GM21576 (cell line): Measurements from ENCODE around the gene HOXC10.

ENCODE experiments used
- ATAC-seq: cut with Tn5 transposase; IDR thresholded peaks from one replicate; pipeline ENCODE4 v1.9.1; 2021; ENCODE audit warnings: mild to moderate bottlenecking, moderate library complexity; ENCODE audit not compliant: unreplicated experiment

Gene HOXC10

DNA sequence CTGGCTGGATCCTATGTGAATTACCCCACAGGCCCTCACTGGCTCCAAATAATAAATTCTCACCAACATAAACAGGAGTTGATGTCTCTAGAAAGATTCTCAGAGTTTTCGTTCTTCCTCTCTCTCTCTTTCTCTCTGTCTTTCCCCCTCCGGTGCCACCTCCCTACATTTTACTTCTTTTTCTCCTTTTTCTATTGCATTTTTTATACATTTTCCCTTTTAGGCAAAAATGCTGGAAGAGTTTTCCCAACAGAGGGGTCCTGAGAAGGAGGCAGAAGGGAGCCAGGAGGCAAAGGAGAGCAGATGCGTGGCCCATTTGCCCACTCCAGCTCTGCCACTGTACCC lies 42.5 kb downstream of the HOXC10 start:
- no peak for ATAC-seq

DNA sequence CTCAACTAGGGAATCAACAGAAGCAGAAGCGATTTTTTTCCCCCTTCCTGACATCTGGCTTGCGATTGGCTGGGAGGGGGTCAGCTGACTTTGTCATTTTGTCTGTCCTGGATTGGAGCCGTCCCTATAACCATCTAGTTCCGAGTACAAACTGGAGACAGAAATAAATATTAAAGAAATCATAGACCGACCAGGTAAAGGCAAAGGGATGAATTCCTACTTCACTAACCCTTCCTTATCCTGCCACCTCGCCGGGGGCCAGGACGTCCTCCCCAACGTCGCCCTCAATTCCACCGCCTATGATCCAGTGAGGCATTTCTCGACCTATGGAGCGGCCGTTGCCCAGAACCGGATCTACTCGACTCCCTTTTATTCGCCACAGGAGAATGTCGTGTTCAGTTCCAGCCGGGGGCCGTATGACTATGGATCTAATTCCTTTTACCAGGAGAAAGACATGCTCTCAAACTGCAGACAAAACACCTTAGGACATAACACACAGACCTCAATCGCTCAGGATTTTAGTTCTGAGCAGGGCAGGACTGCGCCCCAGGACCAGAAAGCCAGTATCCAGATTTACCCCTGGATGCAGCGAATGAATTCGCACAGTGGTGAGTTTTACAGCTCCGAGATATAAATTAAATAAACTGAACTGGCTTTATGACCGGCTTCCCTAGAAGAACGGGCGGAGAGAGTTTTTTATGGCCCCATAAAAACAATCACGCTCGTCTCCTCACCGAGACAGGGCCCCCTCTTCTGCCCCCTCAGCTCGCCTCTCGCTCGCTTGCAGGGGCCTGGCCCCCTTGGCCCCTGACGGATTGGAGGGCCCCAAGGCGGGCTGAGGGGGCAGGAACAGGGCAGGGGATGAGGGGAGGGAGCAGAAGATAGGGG lies 43.6 kb downstream of the HOXC10 start, which contains the start of gene HOXC6:
HOXC6 (plus strand) TSS at position 127 of the 888 bp plus-strand sequence; CDS start at position 209, 82 bp downstream.
- no peak for ATAC-seq

DNA sequence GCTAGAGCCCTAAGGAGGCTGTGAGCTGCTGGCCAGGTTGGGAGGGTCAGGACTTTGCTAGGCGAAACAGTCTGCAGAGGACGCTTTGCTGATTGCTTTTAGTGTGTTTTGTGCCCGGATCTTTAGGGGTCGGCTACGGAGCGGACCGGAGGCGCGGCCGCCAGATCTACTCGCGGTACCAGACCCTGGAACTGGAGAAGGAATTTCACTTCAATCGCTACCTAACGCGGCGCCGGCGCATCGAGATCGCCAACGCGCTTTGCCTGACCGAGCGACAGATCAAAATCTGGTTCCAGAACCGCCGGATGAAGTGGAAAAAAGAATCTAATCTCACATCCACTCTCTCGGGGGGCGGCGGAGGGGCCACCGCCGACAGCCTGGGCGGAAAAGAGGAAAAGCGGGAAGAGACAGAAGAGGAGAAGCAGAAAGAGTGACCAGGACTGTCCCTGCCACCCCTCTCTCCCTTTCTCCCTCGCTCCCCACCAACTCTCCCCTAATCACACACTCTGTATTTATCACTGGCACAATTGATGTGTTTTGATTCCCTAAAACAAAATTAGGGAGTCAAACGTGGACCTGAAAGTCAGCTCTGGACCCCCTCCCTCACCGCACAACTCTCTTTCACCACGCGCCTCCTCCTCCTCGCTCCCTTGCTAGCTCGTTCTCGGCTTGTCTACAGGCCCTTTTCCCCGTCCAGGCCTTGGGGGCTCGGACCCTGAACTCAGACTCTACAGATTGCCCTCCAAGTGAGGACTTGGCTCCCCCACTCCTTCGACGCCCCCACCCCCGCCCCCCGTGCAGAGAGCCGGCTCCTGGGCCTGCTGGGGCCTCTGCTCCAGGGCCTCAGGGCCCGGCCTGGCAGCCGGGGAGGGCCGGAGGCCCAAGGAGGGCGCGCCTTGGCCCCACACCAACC lies 44.8 kb downstream of the HOXC10 start:
- no peak for ATAC-seq

DNA sequence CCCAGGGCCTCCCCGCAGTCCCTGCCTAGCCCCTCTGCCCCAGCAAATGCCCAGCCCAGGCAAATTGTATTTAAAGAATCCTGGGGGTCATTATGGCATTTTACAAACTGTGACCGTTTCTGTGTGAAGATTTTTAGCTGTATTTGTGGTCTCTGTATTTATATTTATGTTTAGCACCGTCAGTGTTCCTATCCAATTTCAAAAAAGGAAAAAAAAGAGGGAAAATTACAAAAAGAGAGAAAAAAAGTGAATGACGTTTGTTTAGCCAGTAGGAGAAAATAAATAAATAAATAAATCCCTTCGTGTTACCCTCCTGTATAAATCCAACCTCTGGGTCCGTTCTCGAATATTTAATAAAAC lies 45.5 kb downstream of the HOXC10 start:
- ATAC-seq: no peak

DNA sequence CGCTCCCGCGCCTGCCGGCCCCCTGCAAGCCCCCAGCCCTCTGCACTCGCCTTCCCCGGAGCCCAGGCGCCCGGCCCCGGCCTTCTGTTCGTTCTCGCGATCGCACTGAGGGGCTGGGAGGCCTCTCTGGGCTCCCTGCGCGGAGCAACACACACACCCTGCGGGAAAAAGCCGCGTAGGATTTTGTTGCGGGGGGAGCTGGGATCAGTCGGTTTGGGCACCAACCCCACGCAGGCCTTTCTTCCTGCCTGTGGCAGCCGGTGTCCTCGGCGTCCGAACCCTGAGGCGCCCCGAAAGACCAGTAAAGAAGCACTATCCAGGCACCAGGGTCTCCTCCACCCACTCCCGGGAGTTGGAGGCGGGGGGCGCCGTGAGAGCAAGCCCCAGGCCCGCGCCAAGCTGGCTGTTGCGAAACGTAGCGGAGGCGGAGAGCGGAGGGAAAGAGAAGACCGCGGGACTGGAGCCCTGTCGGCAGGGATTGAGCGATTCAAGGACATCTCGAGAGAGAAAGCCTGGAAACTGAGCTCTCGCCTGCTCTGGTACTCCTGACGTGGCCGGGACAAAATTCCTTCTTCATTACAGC lies 46.0 kb downstream of the HOXC10 start:
- ATAC-seq: no peak

DNA sequence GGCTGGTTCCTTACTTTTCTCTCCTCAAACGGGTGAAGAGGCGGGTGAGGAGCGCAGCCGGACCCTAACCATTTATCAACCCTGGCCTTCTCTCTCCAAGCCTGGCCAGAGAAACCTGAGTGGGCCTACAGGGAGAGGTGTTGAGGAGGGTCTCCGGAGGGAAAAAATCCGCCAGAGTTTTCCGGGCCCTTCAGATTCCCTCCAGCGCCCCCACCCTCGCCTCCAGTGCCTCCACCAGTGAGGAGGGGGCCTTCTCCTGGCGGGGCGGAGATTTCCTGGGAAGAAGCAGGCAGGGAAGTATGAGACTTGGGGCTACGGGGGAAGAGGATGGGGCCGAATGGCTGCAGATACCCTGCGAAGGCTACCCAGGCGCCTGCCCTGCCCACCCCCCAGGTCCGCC lies 46.5 kb downstream of the HOXC10 start:
- ATAC-seq: no peak

DNA sequence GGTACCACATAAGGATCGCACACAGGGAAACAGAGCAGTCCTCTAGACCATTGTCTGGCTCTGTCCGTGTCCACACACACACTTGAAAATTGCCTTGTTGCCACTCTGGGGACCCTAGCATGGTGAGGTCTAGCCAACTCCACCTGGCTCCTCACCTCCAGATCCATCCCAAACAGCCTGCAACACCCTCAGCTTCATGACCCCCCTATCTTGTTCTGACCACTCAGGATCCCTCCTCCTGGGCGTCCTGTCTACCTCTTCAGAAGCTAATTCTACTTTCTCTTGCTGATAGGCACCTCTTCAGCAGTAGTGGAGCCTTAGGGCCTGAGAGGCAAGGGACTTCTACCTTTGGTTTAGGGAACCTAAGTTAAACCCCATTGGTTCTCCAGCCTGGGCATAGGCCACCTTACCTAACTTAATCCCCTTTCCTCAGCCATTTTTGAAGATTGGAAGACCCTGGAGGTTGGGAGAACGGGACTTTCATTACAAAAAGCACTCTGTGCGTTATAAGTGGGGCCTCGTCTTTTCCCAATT lies 47.2 kb downstream of the HOXC10 start:
- ATAC-seq: no peak

DNA sequence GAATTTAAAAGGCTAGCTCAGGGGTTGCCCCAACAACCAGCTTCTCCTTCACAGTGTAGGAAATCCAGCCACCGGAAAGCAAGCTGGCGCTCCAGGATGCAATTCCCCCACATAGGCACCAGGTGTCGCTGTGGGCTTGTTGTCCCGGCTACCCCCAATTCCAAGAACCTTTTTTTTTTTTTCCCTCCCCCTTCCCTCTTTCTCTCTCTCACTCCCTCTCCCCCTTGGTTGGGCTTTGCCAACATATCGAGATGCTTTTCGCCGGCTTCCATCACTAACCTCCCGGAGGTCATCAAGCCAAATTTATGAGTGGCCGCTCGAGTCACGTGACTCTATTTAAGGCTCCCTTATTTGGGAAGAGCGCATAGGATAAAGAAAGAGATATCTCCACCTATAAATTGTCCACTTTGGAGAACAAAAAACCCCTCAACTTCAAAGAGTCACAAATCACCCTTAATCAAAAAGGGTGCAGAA lies 47.7 kb downstream of the HOXC10 start, which contains the start of gene HOXC5:
HOXC5 (plus strand) TSS at position 424 of the 474 bp plus-strand sequence. CDS start 73 bp downstream, outside the sequence.
- no peak for ATAC-seq

DNA sequence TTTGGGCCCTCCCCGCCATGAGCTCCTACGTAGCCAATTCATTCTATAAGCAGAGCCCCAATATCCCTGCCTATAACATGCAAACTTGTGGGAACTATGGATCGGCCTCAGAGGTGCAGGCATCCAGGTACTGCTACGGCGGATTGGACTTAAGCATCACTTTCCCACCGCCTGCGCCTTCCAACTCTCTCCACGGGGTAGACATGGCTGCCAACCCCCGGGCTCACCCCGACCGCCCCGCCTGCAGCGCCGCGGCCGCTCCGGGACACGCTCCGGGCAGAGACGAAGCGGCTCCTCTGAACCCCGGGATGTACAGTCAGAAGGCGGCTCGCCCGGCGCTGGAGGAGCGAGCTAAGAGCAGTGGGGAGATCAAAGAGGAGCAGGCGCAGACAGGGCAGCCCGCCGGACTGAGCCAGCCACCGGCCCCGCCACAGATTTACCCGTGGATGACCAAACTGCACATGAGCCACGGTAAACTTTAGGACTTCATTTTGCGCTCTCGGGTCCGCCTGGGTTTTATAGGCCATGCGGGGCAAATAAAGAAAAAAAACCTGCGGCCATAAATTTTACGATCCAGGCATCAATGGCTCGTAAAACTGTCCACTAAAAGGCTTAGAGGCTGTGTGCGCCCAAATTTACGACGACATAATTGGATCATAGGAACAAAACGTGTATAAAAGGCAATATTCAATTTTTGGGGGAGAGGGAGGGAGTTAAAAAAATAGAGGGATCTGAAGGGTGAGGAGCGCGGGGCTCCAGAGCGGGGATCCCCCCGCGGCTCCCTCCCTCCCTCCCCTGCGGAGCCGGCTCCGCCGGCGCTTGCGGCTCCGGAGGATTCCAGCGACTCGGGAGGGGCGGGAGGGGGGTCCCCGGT lies 48.4 kb downstream of the HOXC10 start:
- no peak for ATAC-seq

DNA sequence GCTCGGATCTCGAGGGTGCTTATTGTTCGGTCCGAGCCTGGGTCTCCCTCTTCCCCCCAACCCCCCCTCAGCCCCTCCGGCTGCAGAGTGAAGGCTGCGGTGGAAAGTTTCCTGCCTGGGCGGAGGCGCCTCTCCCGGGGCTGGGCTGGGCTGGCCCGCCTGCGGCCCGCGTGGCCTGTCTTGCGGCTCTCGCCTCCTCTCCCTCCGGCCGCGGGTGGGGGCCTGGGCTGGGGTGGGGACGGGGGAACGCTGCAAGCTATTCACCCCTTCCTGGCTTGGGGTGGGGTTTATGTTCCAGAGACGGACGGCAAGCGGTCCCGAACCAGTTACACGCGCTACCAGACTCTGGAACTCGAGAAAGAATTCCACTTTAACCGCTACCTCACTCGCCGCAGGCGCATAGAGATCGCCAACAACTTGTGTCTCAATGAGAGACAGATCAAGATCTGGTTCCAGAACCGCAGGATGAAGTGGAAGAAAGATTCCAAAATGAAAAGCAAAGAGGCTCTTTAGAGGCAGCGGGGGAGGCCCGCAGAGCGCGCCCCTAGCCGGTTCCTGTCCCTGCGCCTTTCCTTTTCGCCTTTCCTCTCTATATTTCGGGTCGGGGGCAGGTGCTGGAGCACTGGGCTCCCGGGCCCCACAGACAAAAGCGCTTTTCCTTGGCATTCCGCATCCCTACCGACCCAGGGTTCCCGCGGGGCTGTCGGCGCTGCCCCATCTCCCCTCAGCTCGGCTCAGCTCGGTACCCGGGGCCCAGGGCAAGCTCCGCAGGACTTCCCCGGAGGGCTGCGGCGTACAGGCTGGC lies 49.2 kb downstream of the HOXC10 start:
- no peak for ATAC-seq

DNA sequence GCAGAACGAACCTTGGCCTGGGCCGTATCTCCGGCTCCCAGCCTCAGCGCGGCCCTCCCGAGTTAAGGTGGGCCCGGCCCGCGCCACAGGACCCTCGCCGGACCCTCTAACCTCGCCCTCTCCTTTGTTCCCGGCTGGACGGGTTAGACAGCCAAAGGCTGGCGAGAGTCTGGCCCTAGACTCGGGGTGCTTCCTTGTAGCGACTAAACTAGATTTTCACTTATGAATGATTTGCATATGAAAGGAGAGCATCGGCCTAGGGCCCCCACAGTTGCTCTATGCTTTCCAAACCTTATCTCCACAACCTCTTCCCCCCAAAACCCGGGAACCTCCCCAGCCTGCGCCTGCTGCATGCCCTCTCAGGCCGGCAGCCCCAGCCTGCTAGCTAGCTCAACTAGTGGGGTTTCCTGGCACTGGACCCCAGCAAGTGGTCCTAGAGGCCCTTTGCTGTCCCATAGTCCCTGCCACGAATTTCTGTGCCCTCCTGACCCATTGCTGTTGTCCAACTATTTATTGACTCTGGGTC lies 49.9 kb downstream of the HOXC10 start:
- ATAC-seq: no peak

DNA sequence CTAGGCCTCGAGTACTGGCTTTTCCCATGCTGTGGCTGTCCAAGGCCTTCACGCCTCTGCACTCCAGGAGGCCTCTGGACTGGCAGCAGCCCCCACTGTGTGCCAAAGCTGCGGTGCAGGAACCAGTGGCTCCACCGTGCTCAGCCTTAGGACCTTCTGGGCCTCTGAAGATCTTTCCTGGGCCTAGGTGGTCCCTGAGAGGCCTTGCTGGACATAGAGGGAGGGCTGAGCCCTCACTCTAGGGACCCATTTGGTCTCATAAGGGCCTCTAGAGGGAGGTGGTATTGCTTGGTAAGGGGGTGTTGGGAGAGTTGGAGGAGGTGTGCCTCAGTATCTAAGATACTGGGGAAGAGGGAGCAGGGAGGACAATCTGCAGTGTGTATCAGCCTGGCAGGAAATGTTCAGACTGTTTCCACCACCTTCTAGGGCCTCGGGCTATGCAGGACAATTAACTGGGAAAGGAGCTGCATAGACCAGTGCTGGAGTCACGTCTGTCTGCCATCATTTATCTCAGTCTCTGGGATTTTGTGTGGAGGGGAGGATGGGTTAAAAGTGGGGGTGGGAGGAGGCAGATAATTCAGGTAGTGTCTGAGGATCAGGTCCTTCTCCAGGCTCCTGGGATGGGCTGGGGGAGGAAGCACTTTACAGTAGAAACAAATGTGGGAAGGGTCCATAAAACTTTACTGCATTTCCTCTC lies 50.8 kb downstream of the HOXC10 start:
- no peak for ATAC-seq

DNA sequence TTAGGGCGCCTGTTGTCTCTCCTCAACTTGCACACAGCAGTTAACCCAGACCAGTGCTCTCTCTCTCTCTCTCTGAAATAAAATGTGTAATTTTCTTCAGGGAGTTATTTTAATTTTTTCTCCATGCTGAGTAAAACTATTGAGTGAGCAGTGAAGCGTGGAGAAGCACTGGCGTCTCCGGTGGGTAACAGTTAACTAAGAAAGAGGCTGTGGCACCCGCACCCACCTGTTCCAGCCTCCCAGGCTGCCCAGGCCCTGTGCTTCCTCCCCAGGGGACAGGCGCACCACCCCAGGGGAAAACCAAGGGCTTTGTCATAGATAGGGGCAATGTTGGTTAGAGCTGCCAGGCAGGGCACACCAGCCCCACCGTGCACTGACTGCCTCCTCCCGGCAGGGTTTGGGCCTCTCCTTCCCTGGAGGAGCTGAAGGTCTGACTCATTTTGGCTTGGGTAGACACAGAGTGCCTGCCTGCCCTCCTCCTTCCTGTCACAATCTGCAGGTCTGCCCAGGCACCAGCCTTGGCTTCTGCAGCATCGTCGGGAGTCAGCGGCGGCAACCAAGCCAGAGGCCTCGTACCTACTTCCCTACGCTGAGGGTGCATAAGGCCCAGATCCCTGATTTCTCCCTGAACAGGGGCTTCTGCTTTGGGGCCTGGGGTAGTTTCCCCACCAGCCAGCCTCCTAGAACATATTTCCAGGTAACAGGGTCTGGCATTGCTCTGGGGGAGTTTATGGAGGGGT lies 51.8 kb downstream of the HOXC10 start:
- no peak for ATAC-seq

DNA sequence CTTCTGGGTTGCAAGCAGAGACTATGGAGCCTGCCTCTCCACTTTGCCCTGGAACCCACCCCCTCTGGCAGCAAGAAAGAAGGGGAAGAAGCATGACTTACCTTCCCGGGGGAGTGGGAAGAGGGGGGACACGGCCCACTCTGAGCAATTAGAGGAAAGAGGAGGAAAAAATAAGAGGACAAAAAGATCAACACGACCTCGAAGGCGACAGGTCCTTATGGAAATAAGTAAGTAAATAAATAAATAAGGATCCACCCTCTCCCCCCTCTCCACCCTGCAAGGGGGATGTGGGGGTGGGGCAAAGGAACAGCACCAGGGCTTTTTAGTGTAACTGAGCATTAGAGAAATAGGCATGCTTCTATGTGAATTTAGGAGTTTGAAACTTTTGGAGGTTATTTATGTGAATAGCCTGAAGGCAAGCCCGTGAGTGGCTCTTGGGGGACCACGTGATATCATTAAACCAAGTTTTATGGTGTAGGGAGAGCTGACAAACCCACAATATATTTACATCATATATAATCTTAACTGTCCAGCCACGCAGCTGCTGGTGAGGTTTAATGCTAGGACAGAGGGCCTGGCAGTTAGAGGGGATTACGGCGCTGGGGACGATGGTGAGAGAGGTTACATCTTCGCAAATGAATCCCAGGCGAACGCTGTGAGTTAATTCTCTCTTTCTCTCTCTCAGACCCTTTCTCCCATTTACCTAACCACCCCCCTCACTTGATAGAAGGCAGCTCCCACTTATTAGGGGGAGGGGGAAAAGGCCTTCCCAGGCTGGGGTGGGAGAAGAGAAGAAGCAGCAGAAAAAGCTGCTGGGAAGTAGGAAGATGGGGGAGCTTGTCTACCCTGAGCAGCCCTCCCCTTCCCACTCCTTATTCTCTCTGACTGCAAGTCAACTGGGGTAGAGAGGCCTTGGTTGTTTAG lies 52.7 kb downstream of the HOXC10 start:
- ATAC-seq: no peak

DNA sequence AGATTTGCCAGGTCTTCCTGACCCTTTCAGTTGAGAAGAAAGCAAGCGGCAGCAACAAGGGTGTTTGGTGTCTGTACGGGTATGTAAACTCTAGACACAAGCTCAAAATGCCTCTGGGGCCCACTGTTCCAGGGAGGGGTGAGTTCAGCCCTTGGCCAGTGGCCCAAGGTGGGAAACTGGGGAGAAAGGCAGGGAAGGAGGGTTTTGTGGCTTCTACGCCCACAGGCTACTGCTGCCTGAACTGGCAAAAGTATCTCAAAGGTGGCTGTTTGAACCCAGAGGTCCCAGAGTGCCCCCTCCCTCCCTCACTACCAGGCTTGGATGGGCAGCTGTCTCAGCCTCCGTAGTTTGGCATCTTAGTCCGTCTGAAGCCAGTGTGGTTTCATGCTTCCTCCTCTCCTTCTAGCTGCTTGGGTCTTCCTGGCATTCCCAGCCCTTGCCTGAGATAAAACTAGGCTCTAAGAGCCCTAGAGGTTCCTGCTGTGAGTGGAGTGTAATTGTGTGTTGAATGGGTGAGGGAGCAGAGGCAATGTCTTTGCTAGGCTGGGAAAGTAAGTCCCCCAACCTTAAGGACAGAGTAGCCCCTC lies 53.4 kb downstream of the HOXC10 start:
- no peak for ATAC-seq

DNA sequence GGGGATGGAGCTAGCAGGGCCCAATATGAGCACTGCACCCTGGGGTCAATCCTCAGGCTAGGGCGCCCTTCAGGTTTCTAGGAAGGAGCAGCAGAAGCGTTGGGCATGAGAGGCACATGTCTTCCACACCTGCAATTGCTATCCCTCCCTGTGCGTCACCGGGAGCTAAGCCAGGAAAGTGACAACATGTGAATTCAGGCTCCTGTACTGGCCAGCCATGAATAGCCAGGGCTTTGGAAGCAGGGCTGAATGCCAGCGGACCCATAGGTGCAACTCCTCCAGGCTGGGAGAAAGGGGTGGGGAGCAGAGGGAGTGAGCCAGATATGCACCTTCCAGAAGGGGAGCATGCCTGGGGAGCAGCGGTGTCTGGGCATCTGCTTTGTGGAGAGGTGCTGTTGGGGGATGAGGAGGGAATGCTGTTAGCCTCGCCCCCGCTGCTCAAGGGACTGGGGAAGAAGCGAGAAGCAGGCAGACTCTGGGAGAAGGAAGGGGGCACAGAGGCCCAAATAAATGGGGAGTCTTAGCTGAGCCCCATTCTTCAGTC lies 54.0 kb downstream of the HOXC10 start:
- ATAC-seq: no peak
